ENCODE data around the gene CRMP1.
"Not testable (repeated sequence)": the region's sequence is repeated elsewhere in the genome, so short reads cannot be mapped to it uniquely, and the experiment has no call there.

CRMP1 gene

GRCh38 chr4:5887361-5888221 is 5.3 kb downstream of the CRMP1 start:
- no peak for DNase-seq

GRCh38 chr4:5887011-5887360 is 5.9 kb downstream of the CRMP1 start:
- no peak for DNase-seq

GRCh38 chr4:5885733-5886132 is 7.2 kb downstream of the CRMP1 start:
- no peak for DNase-seq

GRCh38 chr4:5884796-5885195 is 8.1 kb downstream of the CRMP1 start:
- DNase-seq: no peak

- no peak for DNase-seq
Measured at GRCh38 chr4:5883916-5884315, 9.0 kb downstream of the CRMP1 start.

- no peak for DNase-seq
Measured at GRCh38 chr4:5882947-5883346, 9.9 kb downstream of the CRMP1 start.

GRCh38 chr4:5881340-5881739 is 11.5 kb downstream of the CRMP1 start:
- no peak for DNase-seq

GRCh38 chr4:5878359-5878758 is 14.5 kb downstream of the CRMP1 start:
- DNase-seq: no peak

GRCh38 chr4:5877392-5877791 is 15.5 kb downstream of the CRMP1 start:
- DNase-seq: no peak

GRCh38 chr4:5874811-5875449 is 18.0 kb downstream of the CRMP1 start:
- no peak for DNase-seq

- DNase-seq: no peak
Measured at GRCh38 chr4:5870701-5871100, 22.2 kb downstream of the CRMP1 start.

- no peak for DNase-seq
Measured at GRCh38 chr4:5869966-5870619, 22.8 kb downstream of the CRMP1 start.

- DNase-seq: no peak
Measured at GRCh38 chr4:5867866-5868265, 25.0 kb downstream of the CRMP1 start.

- no peak for DNase-seq
Measured at GRCh38 chr4:5866841-5867813, 25.8 kb downstream of the CRMP1 start.

GRCh38 chr4:5865896-5866599 is 26.8 kb downstream of the CRMP1 start:
- DNase-seq: no peak

- no peak for DNase-seq
Measured at GRCh38 chr4:5863461-5864113, 29.3 kb downstream of the CRMP1 start.

- DNase-seq: no peak
Measured at GRCh38 chr4:5858020-5858769, 34.7 kb downstream of the CRMP1 start.

- no peak for DNase-seq
Measured at GRCh38 chr4:5857199-5857598, 35.7 kb downstream of the CRMP1 start.

GRCh38 chr4:5856362-5856761 is 36.5 kb downstream of the CRMP1 start:
- not testable (repeated sequence) for DNase-seq

- DNase-seq: no peak
Measured at GRCh38 chr4:5854929-5855328, 38.0 kb downstream of the CRMP1 start.
